SU-DHL-6 (cell line): ENCODE data around the gene SKIDA1.

Source experiments
- H2AFZ ChIP-seq: fragments of 200-600 bp; sonication (generic); 2 replicates; pipeline ENCODE4 v1.6.1; 2014; ENCODE audit warnings: low read depth, mild to moderate bottlenecking, moderate library complexity, mixed read lengths, antibody characterized with exemption, low read length; ENCODE audit not compliant: severe bottlenecking
- H3F3A ChIP-seq: fragments of 200-600 bp; shearing (Covaris generic); 2 replicates; pipeline ENCODE4 v1.6.0; 2016; ENCODE audit warnings: antibody characterized with exemption, mild to moderate bottlenecking; ENCODE audit not compliant: insufficient read depth
- H3K27ac ChIP-seq: fragments of 200-600 bp; sonication (generic); 2 replicates; pipeline ENCODE4 v1.5.1; 2016; ENCODE audit warnings: low read depth, mild to moderate bottlenecking, low read length, moderate library complexity, mixed read lengths
- H3K27me3 ChIP-seq: fragments of 200-600 bp; sonication (generic), shearing (Covaris generic); 2 replicates; pipeline ENCODE4 v1.6.0; 2014; ENCODE audit warnings: mild to moderate bottlenecking, low read length
- H3K36me3 ChIP-seq: fragments of 200-600 bp; sonication (generic); 2 replicates; pipeline ENCODE4 v1.6.1; 2014; ENCODE audit warnings: mild to moderate bottlenecking, low read length, mixed read lengths
- H3K4me2 ChIP-seq: fragments of 300-600, 200-600 bp; shearing (Covaris generic), sonication (generic); 2 replicates; pipeline ENCODE4 v1.6.0; 2014; ENCODE audit warnings: low read length, low read depth, mild to moderate bottlenecking; ENCODE audit not compliant: poor library complexity, severe bottlenecking
- H3K4me3 ChIP-seq: fragments of 200-600 bp; sonication (generic); 2 replicates; pipeline ENCODE4 v1.5.1; 2014; ENCODE audit warnings: antibody characterized with exemption, low read length, mild to moderate bottlenecking, mixed read lengths; ENCODE audit not compliant: insufficient read depth, poor library complexity, severe bottlenecking
- H3K79me2 ChIP-seq: fragments of 200-600 bp; sonication (generic); 2 replicates; pipeline ENCODE4 v1.6.1; 2014; ENCODE audit warnings: mild to moderate bottlenecking, low read length, moderate library complexity; ENCODE audit not compliant: insufficient read depth
- H3K9ac ChIP-seq: fragments of 200-600 bp; sonication (generic); 2 replicates; pipeline ENCODE4 v1.7.0; 2014; ENCODE audit warnings: mild to moderate bottlenecking, low read length
- H3K9me2 ChIP-seq: fragments of 200-600 bp; sonication (generic); replicated peaks from 2 replicates; pipeline ENCODE4 v1.6.1; 2014; ENCODE audit warnings: low read length; ENCODE audit not compliant: insufficient read depth
- H3K9me3 ChIP-seq: fragments of 200-600 bp; sonication (generic); 2 replicates; pipeline ENCODE4 v1.6.1; 2014; ENCODE audit warnings: low read length, mixed read lengths; ENCODE audit not compliant: insufficient read depth
- H4K20me1 ChIP-seq: fragments of 200-600 bp; sonication (generic); 2 replicates; pipeline ENCODE4 v1.6.1; 2014; ENCODE audit warnings: low read depth, mild to moderate bottlenecking, antibody characterized with exemption, low read length, moderate library complexity, mixed read lengths
- CTCF ChIP-seq: fragments of 200-600 bp; sonication (generic); IDR thresholded peaks from one replicate; pipeline ENCODE4 v1.5.1; 2017; ENCODE audit warnings: antibody characterized with exemption, mild to moderate bottlenecking, low read length, moderate library complexity; ENCODE audit not compliant: insufficient read depth, poor library complexity, severe bottlenecking
- EZH2phosphoT487 ChIP-seq: fragments of 200-600 bp; sonication (generic), shearing (Covaris generic); conservative IDR thresholded peaks from 2 replicates; pipeline ENCODE4 v1.6.1; 2018; ENCODE audit warnings: mild to moderate bottlenecking, antibody characterized with exemption, low read length, moderate library complexity, mixed read lengths

The SKIDA1 gene

DNA sequence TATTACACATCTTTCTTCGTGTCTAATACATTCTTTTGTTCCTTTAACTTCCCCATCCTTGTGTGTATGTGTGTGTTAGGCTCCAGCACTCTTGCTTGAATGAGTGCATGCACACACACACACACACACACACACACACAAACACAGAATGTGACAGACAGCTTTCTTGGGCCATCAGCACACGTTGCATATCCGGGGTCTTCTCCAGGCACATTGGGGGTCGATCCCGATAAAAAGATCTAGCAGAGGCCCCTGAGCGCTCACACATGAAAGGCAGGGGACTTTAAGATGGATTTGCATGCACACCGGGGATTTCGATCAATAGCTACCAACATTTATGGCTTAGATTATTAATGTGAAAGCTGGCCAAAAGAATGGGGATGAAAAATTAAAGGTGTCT, 4.5 kb downstream of the SKIDA1 start:
- Histone ChIP-seq H4K20me1 (no peaks in the 10 kb centered on the region), H3K9me3 (no peaks in the 10 kb centered on the region), H2AFZ (no peak overlapping the region), H3K36me3 (no peaks in the 10 kb centered on the region), H3K4me3 (no peak overlapping the region), H3K27ac (no peak overlapping the region), H3K9ac (no peak overlapping the region), H3K27me3 (no peaks in the 10 kb centered on the region), H3F3A (peaks cover 15% of the 10 kb centered on the region), H3K9me2 (no peaks in the 10 kb centered on the region), H3K4me2 (no peak overlapping the region), H3K79me2 (no peaks in the 10 kb centered on the region)
- no peak for TF ChIP-seq EZH2phosphoT487
- TF ChIP-seq CTCF: no peak

DNA sequence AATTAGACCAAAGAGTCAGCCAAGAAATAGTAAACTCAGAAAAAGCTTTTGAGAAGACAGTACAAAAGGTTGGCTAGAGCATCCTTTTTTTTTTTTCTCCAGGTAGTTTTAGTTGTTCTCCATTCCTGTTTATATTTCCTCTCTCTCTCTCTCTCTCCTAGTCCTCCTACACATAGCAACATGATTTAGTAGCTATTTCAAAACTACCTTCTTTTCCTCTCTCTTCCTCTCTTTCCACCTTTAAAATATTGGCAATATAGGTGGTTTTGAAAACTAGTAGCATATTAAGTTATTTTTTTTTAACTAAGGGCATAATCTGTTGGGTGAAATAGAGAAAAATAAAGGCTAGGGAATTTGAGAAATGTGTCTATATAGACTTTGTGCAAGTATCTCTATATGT, 5.0 kb downstream of the SKIDA1 start:
- H3K4me3 ChIP-seq: no peak overlapping the region
- no peak for TF ChIP-seq EZH2phosphoT487
- TF ChIP-seq CTCF: no peak

DNA sequence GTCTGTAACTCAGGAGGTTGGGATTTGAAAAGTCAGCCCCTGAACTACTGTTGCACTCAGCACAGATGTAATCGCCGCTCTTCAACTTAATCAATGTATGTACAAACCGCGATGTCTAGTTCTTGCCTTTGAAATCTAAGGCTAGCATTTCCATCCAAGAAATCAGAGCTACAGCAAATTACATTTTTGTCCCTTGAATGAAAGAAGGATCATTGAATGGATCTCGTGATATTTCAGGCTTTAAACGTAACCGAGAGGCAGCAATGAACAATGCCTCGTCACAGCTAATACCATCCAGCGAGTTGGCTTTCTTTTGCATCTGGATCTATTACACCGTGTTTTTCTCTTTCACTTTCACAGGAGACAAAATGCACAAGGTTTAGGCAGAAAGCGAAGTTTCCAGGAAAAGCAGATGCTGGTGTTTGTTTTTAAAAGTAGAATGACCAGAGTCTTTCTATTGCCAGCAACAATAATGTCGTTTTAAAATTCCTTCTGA, 5.5 kb downstream of the SKIDA1 start:
- Histone ChIP-seq H3K27me3 (no peaks in the 10 kb centered on the region), H3K36me3 (no peaks in the 10 kb centered on the region), H3K9me2 (no peaks in the 10 kb centered on the region), H3K4me2 (no peak overlapping the region), H3K4me3 (no peak overlapping the region), H2AFZ (no peak overlapping the region), H3K9me3 (no peaks in the 10 kb centered on the region), H3K79me2 (no peaks in the 10 kb centered on the region), H3F3A (peaks cover 8% of the 10 kb centered on the region), H3K9ac (no peak overlapping the region), H4K20me1 (no peaks in the 10 kb centered on the region), H3K27ac (no peak overlapping the region)
- TF ChIP-seq CTCF (no peak), EZH2phosphoT487 (no peak)

More for the DNA sequence above, 5.0 kb downstream of the SKIDA1 start:
- H3K9me2 ChIP-seq: no peaks in the 10 kb centered on the region
- no peak overlapping the region for H3K27ac ChIP-seq
- H3K36me3 ChIP-seq: no peaks in the 10 kb centered on the region
- no peak overlapping the region for H3K9ac ChIP-seq
- H3F3A ChIP-seq: peaks cover 13% of the 10 kb centered on the region
- no peak overlapping the region for H2AFZ ChIP-seq
- H3K27me3 ChIP-seq: no peaks in the 10 kb centered on the region
- H3K4me2 ChIP-seq: no peak overlapping the region
- no peaks in the 10 kb centered on the region for H4K20me1 ChIP-seq
- no peaks in the 10 kb centered on the region for H3K9me3 ChIP-seq
- no peaks in the 10 kb centered on the region for H3K79me2 ChIP-seq
